RPMI7951 (cell line): ENCODE data around the gene CDK16. TPM values are rescaled to one million over a fixed set of nuclear protein-coding genes. Genes with fewer than 3 reads are reported as not detected.
A peak's percentile ranks its signal among the peaks of the same experiment; 100 is the strongest.

Source experiments
- DNase-seq: peaks from one replicate; pipeline ENCODE4 v3.0.0-alpha.2; 2012; ENCODE audit warnings: low read depth
- total RNA-seq: library from RNA; depleted of rRNA; stranded (reverse); fragments of >200 nt; shearing (Covaris generic); gene quantifications from 2 replicates; pipeline ENCODE4 v1.2.3, GENCODE V29; 2014; rRNA removed

CDK16 gene
- 143 and 179 TPM in 2 replicates for total RNA-seq

- DNase-seq: peak; percentile 82
Observed at GRCh38 chrX:47218280-47218919, at the start of gene CDK16. CDK16 (plus strand) TSS chrX:47218681; CDS start chrX:47223558, 4,877 bp downstream.

GRCh38 chrX:47169273-47169672, 49.2 kb upstream of the CDK16 start:
- DNase-seq: no peak

- peak; percentile 28 for DNase-seq
Observed at GRCh38 chrX:47169726-47170515, 48.6 kb upstream of the CDK16 start.

- DNase-seq: no peak
Observed at GRCh38 chrX:47170861-47171692, 47.4 kb upstream of the CDK16 start.

- no peak for DNase-seq
Observed at GRCh38 chrX:47171996-47172395, 46.5 kb upstream of the CDK16 start.

- DNase-seq: no peak
Observed at GRCh38 chrX:47172549-47172948, 45.9 kb upstream of the CDK16 start.

GRCh38 chrX:47172971-47173792, 45.3 kb upstream of the CDK16 start:
- no peak for DNase-seq

GRCh38 chrX:47174376-47174775, 44.1 kb upstream of the CDK16 start:
- DNase-seq: no peak

GRCh38 chrX:47174846-47175587, 43.5 kb upstream of the CDK16 start:
- no peak for DNase-seq

- DNase-seq: no peak
Observed at GRCh38 chrX:47175588-47175980, 42.9 kb upstream of the CDK16 start.

- DNase-seq: no peak
Observed at GRCh38 chrX:47176101-47176740, 42.3 kb upstream of the CDK16 start.

- DNase-seq: no peak
Observed at GRCh38 chrX:47177079-47177478, 41.4 kb upstream of the CDK16 start.

GRCh38 chrX:47178337-47178736, 40.1 kb upstream of the CDK16 start:
- DNase-seq: no peak

GRCh38 chrX:47179221-47179927, 39.1 kb upstream of the CDK16 start:
- peak; percentile 91 for DNase-seq

GRCh38 chrX:47179928-47180255, 38.6 kb upstream of the CDK16 start:
- no peak for DNase-seq

GRCh38 chrX:47180346-47180745, 38.1 kb upstream of the CDK16 start:
- no peak for DNase-seq

- DNase-seq: no peak
Observed at GRCh38 chrX:47181301-47181700, 37.2 kb upstream of the CDK16 start.

- no peak for DNase-seq
Observed at GRCh38 chrX:47182106-47182700, 36.3 kb upstream of the CDK16 start.

GRCh38 chrX:47184486-47184885, 34.0 kb upstream of the CDK16 start:
- no peak for DNase-seq
